Ishikawa (cell line): ENCODE measurements around the gene RAB37.

Experiments used
- CEBPB ChIP-seq: IDR thresholded peaks from 2 replicates; pipeline ENCODE4 v1.6.1; 2012
- EP300 ChIP-seq: IDR thresholded peaks from 2 replicates; pipeline ENCODE4 v1.6.1; 2012; ENCODE audit warnings: borderline replicate concordance
- FOXM1 ChIP-seq: IDR thresholded peaks from 2 replicates; pipeline ENCODE4 v1.6.1; 2012; ENCODE audit warnings: low read depth, borderline replicate concordance
- RAD21 ChIP-seq: IDR thresholded peaks from 2 replicates; pipeline ENCODE4 v1.6.1; 2012; ENCODE audit warnings: low read depth
- TCF12 ChIP-seq: IDR thresholded peaks from 2 replicates; pipeline ENCODE4 v1.6.1; 2012; ENCODE audit warnings: low read depth

DNA sequence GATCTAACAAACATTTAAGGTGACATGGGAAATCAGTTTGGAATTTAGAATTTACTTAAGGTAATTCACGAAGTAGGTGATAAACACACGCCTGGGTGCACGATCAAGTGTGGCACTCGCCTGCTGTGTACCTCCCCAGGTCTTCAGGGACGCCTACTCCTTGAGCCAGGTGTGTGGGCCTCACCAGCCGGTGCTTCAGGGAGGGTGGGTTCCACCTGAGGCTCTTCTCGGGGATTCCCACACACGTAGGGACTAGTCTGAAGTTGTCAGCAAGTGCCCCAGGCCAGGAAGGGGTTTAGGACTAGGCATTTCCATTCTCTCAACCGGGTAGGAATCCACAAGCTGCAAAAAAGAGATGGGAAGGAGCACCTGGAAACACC is 48.9 kb downstream of the RAB37 start:
- TF ChIP-seq RAD21 (no peak), FOXM1 (no peak), EP300 (no peak), TCF12 (no peak), CEBPB (no peak)
